Raji (cell line): ENCODE data around the gene ZNF618.

Experiments used
- POLR2A ChIP-seq: IDR thresholded peaks from 2 replicates; pipeline ENCODE4 v1.6.1; 2011; ENCODE audit warnings: low read depth, low read length, control low read depth; ENCODE audit not compliant: insufficient read depth

The ZNF618 gene

GRCh38 chr9:114015607-114016006 lies 139.5 kb downstream of the ZNF618 start:
- no peak for TF ChIP-seq POLR2A

DNA sequence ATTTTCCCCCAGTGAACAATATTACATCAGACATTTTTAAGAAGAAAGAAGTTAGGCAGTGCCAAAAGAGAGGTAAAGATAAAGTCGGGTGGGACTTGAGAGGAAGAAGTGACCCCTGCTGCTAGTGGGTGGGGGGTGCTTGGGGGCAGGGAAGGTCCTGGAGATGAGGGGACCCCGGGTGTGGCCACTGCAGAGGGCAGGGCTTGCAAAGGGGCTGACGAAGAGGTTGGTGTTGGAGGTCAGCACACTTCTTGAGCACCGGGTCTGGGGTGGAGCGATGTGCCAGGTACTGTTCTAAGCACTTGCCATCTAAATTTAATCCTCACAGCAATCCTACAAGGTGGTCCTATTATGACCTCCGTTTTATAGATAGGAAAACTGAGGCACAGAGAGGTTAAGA lies 140.0 kb downstream of the ZNF618 start:
- no peak for TF ChIP-seq POLR2A

DNA sequence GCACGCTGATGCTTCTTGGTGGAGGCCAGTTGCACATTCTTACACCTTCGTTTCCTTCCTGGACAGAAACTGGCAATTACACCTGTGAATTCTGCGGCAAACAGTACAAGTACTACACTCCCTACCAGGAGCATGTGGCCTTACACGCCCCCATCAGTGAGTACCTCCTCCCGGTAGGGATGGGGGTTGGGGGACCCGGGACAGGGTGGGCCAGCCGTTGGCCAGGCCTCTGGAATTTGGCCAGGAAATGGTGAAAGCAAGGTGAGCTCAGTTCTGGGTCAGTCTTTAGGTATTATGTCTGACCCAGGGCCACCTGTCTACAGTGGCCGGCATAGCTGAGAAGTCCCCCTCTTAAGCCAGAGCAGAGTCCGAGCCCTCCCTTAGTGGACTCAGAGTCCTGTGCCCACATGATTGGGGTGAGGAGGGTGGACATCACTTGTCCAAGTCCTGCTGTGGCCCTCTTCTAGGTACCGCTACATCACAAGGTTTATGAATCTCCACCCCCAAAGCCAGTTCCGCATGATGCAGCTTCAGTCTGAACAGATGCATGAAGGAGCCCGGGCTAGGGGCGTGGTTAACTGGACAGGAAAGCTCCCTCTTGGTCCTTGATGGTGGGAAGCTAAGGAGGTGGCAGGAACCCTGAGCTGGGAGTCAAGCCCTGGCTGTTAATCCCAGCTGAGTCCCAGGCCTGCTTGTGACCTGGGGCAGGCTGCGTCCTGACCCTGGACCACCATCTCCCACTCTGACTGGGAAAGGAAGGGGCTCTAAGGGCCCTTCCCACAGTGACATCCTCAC lies 140.7 kb downstream of the ZNF618 start:
- no peak for TF ChIP-seq POLR2A

DNA sequence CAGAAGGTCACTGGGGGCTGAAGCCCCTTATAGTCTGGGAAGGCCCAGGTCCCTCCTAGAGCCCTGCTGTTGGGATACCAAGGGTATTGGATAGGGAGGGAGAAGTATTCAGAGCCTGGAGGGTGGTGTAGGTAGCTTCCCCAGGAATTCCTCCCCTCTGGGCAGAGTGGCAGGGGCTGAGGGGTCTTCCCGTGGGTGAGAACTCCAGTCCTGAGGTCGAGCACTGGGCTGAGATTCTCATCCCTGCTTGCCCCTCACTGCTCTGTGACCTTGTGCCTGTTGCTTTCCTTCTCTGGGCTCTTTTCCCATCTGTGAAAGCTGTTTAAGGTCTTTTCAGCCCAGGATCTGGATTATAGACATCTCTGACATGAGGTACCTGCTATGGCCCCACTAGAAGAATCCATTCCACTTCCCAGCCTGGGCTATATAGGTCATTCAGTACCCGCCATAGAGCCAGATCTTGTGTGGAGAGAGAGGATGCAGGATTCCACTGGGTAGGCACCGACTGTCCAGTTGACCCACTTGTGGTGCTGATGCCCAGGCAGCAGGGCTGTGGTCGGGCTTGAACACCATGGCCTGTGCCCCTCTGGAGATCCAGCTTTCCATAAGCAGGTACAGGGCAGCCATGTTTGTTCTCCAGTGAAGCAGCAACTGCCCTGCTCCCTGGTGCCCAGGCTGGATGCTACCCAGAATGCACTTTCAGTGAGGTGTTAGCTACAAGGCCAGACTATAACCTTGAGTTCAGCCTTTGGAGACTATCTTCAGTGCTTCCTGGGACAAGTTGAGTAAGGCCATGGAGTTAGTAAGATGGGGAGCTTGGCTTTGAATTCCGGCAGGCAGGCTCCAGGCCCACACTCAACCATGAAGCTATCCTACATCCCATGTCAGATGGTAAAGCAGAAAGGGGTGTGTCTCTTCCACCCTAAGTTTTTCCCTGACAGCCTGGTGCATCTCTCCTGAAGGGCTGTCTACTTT lies 141.9 kb downstream of the ZNF618 start:
- TF ChIP-seq POLR2A, result no peak

GRCh38 chr9:114021578-114021977 lies 145.5 kb downstream of the ZNF618 start:
- no peak for TF ChIP-seq POLR2A

GRCh38 chr9:114023961-114024360 lies 147.9 kb downstream of the ZNF618 start:
- no peak for TF ChIP-seq POLR2A

DNA sequence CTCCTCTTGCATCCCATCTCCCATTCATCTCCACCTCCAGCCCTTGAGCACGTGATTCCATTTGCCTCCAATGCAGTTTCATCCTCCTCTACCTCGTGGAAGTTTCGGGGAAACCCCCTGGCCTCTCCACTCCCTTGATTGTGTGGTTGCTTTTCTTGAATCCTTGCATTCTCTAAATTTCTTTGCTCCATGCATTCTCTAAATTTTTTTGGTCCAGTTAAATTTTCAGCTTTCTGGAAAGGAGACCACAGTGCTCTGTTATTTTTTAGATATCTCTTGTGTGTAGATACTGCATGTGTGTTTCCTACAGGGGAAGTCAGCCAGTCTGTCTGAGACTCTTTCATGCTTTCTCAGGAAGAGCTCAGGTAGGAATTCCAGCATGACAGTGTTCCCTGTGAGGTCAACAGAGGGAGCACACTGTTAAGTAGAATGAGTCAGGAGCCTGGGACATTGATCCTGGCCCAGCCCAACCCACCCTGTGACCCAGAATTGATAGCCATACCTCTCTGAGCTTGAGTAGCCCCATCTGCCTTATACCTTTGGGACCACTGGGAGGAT lies 149.2 kb downstream of the ZNF618 start:
- TF ChIP-seq POLR2A, result no peak

DNA sequence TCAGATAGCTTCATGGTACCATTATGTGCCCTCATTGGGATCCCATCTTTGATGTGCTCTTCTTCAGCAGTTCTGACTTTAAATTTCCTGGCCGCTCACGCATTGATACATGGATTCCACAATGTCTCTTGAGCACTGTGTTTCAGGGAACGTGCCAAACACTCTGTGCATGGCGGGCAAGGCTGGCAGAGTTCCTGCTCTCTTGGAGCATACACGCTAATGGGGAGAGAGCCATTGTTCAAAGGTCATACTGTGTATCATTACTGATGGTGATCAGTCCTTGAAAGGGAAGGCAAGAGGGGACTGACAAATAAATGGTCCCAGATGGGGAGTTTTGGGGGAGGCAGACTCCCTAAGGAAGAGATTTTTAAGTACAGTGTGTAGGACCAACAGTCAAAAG lies 149.7 kb downstream of the ZNF618 start:
- no peak for TF ChIP-seq POLR2A

DNA sequence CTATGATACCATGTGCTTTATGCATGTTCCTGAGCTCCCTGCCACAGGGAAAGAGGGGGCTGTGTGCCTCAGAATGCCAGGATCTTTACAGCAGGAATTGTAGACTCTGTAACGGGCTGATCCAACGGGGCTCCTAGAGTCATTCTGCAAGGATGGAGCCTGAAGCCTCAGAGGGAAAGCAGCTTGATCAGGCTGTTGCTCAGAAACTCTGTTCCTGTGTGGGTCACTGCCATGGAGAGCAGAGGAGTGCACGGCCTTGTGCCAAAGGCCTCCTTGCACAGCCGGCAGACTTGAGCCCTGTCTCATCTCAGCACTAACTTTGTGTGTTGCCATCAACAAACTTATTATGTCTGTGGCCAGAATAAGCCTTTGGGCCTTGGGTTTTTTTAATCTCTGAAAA lies 150.2 kb downstream of the ZNF618 start:
- no peak for TF ChIP-seq POLR2A

DNA sequence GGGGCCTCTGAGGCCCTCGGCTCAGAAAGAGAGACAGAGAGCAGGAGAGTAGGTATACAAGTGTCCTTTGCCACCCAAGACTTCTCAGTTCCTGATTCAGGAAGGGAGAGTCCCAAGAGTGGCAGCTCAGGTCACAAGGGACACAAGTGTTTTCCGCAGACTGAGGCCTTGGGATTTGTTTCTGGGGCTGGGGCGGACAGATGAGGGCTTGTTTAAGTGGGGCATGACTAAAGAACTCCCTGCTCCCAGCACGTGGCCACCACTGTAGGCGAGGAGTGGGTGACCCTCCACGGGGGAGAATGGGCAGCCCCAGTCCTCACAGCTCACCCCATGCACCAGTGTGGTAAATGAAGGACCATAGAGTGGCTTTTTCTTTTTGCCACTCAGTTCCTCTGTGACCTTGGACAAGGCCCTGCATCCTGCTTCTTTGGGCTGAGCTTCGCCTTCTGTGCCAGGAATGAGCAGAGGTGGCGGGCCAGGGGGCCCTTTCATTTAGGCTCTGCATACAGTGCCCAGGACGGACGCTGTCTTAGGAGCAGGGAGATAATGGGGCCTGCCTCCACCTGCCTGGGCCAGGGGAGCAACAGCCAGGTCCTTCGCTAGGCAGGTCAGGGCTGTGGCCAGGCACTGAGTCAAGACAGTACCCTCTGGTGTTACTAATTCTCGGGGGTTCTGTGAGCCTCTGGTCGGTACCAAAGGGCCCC lies 151.2 kb downstream of the ZNF618 start:
- no peak for TF ChIP-seq POLR2A

DNA sequence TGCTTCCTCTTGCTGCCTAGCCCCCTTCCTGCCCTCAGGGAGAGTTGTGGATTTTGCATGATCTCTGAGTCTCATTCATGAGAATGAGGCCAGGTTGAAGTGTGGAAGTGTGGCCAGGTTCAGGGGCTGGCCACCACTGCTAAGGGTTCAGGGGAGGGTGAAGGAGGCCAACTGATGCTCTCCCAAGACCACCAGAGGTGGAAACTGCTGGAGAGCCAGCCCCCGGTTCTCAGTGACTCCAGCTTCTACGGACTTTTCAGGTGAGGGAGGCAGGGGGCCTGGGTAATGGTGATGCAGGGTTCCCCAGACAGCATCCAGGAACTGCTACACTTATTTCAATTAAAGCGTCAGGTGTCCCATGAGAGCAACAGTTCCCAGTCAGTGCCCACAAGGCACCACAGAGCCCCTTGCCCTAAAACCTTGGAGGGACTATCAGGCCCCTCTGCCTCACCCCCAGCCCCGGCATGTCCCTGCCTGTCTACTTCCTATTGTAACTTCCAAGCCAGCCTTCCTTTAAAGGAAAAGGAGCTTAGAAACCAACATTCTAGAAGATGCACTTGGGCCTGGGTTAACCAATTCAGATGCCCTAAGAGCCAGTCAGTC lies 151.9 kb downstream of the ZNF618 start:
- TF ChIP-seq POLR2A, result no peak

GRCh38 chr9:114028646-114029045 lies 152.5 kb downstream of the ZNF618 start:
- no peak for TF ChIP-seq POLR2A

GRCh38 chr9:114029311-114030170 lies 153.4 kb downstream of the ZNF618 start:
- no peak for TF ChIP-seq POLR2A

DNA sequence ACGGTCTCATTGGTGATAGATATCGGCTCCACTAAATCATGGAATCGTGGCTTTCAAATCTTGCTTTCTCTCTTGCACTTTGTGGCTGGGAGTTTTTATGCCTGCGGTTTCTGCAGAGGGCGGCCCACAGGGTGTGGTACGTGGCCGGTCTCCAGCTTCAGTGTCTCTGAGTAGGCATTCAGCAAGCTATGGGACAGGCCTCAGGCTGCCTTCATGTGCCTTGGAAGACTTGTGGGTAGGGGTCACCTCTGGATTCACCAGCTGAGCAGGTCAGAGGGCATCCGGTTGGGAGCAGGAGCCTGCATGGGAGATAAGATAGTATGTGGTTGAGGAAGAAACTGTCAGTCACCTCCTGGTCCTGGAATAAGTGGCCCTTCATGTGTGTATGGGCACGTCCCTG lies 154.3 kb downstream of the ZNF618 start:
- no peak for TF ChIP-seq POLR2A
